Loucy (cell line): ENCODE measurements around the gene SH3RF2.

Experiments
- CTCF ChIP-seq: fragments of 200-600 bp; sonication (generic); conservative IDR thresholded peaks from 2 replicates; pipeline ENCODE4 v1.5.1; 2014; ENCODE audit warnings: mild to moderate bottlenecking, antibody characterized with exemption, low read length
- EZH2phosphoT487 ChIP-seq: fragments of 200-600 bp; IDR thresholded peaks from 2 replicates; pipeline ENCODE4 v1.6.1; 2018; ENCODE audit warnings: antibody characterized with exemption, mild to moderate bottlenecking, moderate library complexity, borderline replicate concordance

DNA sequence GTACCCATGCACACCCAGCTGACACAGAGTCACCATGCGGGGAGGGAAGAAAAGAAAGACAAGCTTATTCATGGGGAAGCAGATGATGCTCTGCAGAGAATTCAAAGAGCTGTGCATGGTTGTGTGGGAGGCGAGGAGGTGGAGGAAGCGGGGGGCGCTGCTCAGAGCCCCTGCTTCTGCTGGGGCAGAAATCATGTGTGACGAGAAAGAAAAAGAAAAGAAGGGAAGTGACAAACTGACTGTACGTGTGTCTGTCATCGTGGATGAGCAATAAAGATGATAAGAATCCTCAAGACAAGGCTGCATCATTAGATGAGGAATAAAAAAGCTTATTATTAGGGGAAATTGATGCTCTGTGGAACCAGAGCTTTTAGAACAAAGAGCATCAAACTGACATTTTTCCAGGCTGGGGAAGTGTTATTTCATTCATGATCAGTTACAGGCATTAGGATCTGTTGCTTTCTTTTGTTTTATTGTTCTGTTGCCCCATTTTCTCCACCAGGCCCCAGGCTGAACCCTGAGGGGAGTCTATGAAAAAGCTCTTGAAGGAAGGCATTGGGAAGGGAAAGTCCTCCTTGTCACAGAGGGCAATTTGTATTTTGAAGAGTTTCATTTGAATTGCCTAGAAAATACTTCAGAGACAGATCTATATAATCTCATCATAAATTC is 20.3 kb upstream of the SH3RF2 start:
- TF ChIP-seq CTCF (no peak), EZH2phosphoT487 (no peak)
